ENCODE data around the gene SIPA1L3. TPM values are rescaled to one million over a fixed set of nuclear protein-coding genes. Genes with fewer than 3 reads are reported as not detected.
"Not testable (repeated sequence)": the region's sequence is repeated elsewhere in the genome, so short reads cannot be mapped to it uniquely, and the experiment has no call there.

The SIPA1L3 gene
- total and polyA plus RNA-seq, 8 donors: 19.7 to 44.8 (median 25.8) TPM

DNA sequence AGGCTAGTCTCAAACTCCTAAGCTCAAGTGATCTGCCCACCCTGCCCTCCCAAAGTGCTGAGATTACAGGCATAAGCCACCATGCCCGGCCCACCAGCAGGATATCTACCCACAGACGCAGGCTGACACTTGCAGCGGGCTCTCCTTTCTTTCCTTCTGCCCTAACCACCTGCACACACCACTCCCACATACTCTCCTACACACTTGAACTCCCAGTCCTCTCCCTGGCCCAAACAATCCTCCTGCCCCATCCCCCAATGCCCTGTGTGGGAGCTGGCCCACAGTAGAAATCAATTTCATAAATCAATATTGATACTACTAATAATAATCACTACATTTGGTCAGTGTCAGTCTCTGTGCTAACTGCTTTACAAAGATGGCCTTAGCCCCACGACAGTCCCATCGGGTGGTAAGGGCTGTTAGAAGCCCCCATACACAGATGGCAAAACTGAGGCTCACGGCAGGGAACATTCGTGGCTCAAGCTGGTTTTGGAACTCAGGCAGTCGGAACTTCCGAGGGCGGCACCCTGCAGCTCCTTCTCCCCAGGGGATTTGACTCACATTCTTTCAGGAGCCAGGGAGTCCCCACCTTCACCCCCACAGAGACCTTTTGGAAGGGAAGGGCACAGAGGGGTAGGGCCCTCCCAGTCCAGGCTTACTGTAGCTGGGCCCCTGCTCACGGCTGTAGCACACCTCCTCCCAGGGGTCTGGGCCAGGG is 320.4 kb downstream of the SIPA1L3 start:
- WGBS, 2 donors: 66 to 69% methylated on average over 11 of the region's 11 CpGs
- H3K4me3 ChIP-seq: no peak overlapping the region
- H3K4me1 ChIP-seq: peaks cover 0 to 7% (median 3%) of the 10 kb centered on the region in 3 donors
- DNase-seq (no peak), FAIRE-seq (no peak), ATAC-seq (no peak)
- H3K36me3 ChIP-seq: no peaks in the 10 kb centered on the region
- intact Hi-C loops (cut with DNase I): no loop called here
- H3K27ac ChIP-seq: no peak overlapping the region
- no peaks in the 10 kb centered on the region for H3K9me3 ChIP-seq
- H3K27me3 ChIP-seq: peaks cover 0 to 7% (median 4%) of the 10 kb centered on the region in 4 donors
- TF ChIP-seq, protein P1, sequence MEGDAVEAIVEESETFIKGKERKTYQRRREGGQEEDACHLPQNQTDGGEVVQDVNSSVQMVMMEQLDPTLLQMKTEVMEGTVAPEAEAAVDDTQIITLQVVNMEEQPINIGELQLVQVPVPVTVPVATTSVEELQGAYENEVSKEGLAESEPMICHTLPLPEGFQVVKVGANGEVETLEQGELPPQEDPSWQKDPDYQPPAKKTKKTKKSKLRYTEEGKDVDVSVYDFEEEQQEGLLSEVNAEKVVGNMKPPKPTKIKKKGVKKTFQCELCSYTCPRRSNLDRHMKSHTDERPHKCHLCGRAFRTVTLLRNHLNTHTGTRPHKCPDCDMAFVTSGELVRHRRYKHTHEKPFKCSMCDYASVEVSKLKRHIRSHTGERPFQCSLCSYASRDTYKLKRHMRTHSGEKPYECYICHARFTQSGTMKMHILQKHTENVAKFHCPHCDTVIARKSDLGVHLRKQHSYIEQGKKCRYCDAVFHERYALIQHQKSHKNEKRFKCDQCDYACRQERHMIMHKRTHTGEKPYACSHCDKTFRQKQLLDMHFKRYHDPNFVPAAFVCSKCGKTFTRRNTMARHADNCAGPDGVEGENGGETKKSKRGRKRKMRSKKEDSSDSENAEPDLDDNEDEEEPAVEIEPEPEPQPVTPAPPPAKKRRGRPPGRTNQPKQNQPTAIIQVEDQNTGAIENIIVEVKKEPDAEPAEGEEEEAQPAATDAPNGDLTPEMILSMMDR (IDR thresholded peaks at IDR 0.05): no peak

DNA sequence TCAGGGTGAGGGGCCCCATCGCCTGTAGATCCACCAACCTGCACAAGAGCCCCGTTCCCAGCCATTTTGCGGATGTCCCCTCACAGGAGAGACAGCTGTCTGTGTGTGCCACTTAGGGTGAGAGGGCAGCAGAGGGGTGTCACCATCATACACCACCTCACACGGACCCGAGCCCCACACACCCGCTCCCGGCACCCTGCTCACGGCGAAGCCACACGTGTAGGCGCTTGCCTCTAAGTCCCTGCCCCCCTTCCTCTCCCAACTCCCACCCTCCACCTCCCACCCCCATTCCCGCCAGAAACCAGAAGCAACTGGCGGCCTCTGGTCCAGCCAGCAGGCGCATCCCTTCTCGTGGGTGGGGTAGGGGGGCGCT is 321.0 kb downstream of the SIPA1L3 start:
- DNase-seq: no peak
- peaks cover 0 to 7% (median 3%) of the 10 kb centered on the region in 3 donors for H3K4me1 ChIP-seq
- no peak for ATAC-seq
- no peak overlapping the region for H3K27ac ChIP-seq
- H3K4me3 ChIP-seq: no peak overlapping the region
- no peaks in the 10 kb centered on the region for H3K36me3 ChIP-seq
- TF ChIP-seq, protein P1 (IDR thresholded peaks at IDR 0.05): no peak
- WGBS, 2 donors: 18 to 26% methylated on average over 16 of the region's 16 CpGs
- H3K9me3 ChIP-seq: no peaks in the 10 kb centered on the region
- H3K27me3 ChIP-seq: peaks cover 0 to 5% (median 4%) of the 10 kb centered on the region in 4 donors
- intact Hi-C loops (cut with DNase I): no loop called here
- no peak for FAIRE-seq

DNA sequence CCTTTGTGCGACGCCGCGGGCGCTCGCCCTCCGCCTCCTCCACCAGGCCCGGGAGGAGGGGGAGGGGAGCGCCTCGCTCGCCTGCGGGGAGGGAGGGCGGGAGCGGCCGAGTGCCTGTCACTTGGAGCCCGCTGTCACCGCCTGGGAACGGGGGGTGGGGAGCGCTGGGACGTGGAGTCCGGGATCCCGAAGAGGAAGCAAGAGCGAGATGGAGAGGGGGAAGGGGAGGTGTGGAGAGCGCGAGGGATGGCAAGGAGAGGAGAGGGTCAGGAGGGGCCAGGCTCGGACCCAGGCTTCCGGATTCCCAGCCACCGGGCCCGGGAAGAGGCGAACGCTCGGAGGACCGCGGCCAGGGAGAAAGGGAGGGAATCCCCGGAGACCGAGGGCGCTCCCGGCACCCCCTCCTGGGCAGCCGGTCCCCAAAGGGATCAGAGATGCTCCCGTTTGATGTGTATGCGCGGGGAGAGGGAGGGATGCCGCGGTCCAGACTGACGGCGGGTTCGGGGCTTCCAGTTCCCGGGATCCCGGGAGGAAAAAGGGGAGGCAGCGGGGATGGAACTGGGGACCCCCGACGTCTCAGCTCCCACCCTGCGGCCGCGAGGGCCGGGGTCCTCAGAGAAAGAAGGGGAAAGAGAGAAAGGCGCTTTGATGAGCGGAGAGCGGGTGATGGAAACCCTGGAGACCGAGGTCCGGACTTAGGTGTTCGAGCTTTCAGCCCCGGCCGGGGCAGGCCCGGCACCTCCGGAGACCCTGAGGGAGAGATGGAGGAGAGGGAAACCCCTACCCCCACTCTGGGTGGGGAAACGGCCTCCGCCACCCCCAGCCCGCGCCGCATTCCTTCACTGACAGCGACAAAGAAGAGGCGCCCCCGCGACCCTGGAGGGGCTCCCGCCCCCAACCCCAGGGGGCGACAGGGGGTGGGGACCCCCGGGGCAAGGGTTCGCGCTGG is 321.8 kb downstream of the SIPA1L3 start:
- Histone ChIP-seq H3K27ac (no peak overlapping the region), H3K4me3 (peak overlapping the region in 1 of 4 donors; percentile 12), H3K4me1 (peaks cover 0 to 7% (median 3%) of the 10 kb centered on the region in 3 donors), H3K9me3 (no peaks in the 10 kb centered on the region), H3K27me3 (peaks cover 0 to 5% (median 2%) of the 10 kb centered on the region in 4 donors), H3K36me3 (no peaks in the 10 kb centered on the region)
- DNase-seq (peak in 2 of 6 donors; percentile 33 to 72), FAIRE-seq (no peak), ATAC-seq (no peak)
- WGBS, 2 donors: 1 to 2% methylated on average over 68 to 80 of the region's 80 CpGs
- intact Hi-C loops (cut with DNase I): no loop called here
- TF ChIP-seq, protein P1 (IDR thresholded peaks at IDR 0.05): no peak

DNA sequence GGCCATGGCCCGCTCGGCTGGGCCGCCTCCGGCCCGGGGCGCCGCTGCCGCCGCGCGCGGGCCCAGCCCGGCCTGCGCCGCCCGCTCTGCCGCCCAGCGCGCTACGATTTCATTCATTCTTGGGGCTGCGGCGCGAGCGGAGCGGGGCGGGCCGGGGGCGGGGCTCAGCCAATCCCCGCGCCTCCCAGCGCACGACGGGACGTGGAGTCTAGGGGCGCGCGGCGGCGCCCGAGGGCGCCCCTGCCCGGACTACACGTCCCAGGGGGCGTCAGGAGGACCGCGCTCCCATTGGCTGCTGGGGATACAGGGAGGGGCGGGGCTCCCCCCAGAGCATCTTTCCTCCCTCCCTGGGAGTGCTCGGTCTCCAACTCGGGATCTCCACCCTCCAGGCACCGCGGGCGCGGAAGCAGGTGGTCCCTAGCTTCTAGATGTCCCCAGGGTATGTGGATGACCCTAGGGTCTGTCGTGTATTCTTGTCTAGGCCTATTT is 322.6 kb downstream of the SIPA1L3 start:
- no peak overlapping the region for H3K4me3 ChIP-seq
- intact Hi-C loops (cut with DNase I): no loop called here

DNA sequence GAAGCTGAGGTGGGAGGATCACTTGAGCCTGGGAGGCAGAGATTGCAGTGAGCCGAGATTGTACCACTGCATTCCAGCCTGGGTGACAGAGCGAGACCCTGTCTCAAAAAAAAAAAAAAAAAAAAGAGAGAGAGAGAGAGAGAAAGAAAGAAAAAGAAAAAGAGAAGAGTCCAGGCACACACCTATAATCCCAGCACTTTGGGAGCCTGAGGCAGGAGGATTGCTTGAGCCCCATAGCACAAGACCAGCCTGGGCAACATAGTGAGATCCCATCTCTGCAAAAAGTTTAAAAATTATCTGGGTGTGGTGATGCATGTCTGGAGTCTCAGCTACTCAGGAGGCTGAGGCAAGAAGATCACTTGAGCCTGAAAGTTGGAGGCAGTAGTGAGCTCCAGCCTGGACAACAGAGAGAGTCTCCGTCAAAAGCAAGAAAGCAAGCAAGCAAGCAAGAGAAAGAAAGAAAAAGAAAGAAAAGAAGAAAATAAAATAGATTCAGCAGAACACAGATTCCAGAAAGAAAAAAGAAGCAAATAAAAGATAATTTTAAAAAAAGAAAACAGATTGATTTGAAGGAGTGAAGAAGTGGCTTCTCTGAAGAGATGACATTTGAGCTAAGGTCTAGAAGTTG is 323.6 kb downstream of the SIPA1L3 start:
- FAIRE-seq; intact Hi-C loops (cut with DNase I); H3K27ac ChIP-seq; H3K9me3 ChIP-seq; H3K4me1 ChIP-seq; H3K4me3 ChIP-seq; DNase-seq; ATAC-seq; H3K36me3 ChIP-seq; H3K27me3 ChIP-seq: not testable (repeated sequence)
- 61 to 85% methylated on average over 2 to 3 of the region's 3 CpGs for WGBS, 2 donors

More for the DNA sequence above, 322.6 kb downstream of the SIPA1L3 start:
- DNase-seq (peak in 4 of 6 donors; percentile 37 to 72 (median 55)), FAIRE-seq (no peak), ATAC-seq (peak; percentile 54 to 79 (median 70))
- H3K9me3 ChIP-seq: no peaks in the 10 kb centered on the region
- H3K36me3 ChIP-seq: no peaks in the 10 kb centered on the region
- H3K27me3 ChIP-seq: peaks cover 0 to 5% (median 2%) of the 10 kb centered on the region in 4 donors
- H3K4me1 ChIP-seq: peaks cover 0 to 7% (median 0%) of the 10 kb centered on the region in 3 donors
- TF ChIP-seq, protein P1 (IDR thresholded peaks at IDR 0.05): no peak
- H3K27ac ChIP-seq: no peak overlapping the region
- 2% methylated on average over 39 to 54 of the region's 54 CpGs for WGBS, 2 donors

Data from pancreas (tissue), 10 donors.